A549 treated with ZK216348 at 1 μM for 4 hours (cell line): ENCODE results near the gene MYLIP. TPM values are rescaled to one million over a fixed set of nuclear protein-coding genes. Genes with fewer than 3 reads are reported as not detected.

Experiments used
- total RNA-seq: library from RNA; stranded (reverse); fragments of 200-300 nt; extraction: Qiagen RNA extraction; gene quantifications from 5 replicates; pipeline ENCODE4 v1.2.3, GENCODE V29; 2022; ENCODE audit warnings: low read depth

Gene MYLIP
- 2.5 to 3.1 TPM (median 2.8 TPM) in 5 replicates for total RNA-seq

GRCh38 chr6:16128759-16129622 is at the start of gene MYLIP:
MYLIP (plus strand) TSS chr6:16129086; CDS start chr6:16129323, 237 bp downstream.

Other genes starting within 250 kb of the MYLIP start
- 2.2 to 3.8 TPM (median 3.3 TPM) in 5 replicates for gene GMPR, start 109.5 kb downstream of the MYLIP start, total RNA-seq